GM12873 (cell line): Measurements from ENCODE around the gene SLK.
A peak's percentile ranks its signal among the peaks of the same experiment; 100 is the strongest.

ENCODE experiments used
- TF ChIP-seq, protein P1 (sequence below): IDR thresholded peaks from 2 replicates; pipeline ENCODE4 v1.5.1; 2012; ENCODE audit warnings: low read depth, mild to moderate bottlenecking, moderate library complexity, low read length, control low read depth; ENCODE audit not compliant: insufficient read depth; ENCODE audit errors: missing control alignments

The SLK gene

DNA sequence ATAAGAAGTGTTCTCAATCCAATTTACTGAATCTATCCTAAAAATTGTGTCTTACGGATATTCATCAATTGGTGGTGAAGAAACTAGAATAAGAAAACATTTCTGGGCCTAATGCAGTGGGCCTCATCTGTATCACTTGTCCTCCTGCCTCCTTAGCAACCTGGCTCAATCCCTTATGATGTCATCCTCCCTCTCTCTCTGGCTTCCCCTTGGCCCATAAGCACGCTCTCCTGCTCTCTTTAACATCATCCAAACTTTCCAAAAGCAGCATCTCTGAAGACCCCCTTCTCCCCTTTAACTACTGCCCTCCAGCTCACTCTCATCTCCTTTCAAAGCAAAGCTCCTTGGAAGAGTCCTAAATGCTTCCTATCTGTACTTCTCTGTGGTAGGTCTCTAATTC is 44.3 kb upstream of the SLK start:
- TF ChIP-seq, protein P1, sequence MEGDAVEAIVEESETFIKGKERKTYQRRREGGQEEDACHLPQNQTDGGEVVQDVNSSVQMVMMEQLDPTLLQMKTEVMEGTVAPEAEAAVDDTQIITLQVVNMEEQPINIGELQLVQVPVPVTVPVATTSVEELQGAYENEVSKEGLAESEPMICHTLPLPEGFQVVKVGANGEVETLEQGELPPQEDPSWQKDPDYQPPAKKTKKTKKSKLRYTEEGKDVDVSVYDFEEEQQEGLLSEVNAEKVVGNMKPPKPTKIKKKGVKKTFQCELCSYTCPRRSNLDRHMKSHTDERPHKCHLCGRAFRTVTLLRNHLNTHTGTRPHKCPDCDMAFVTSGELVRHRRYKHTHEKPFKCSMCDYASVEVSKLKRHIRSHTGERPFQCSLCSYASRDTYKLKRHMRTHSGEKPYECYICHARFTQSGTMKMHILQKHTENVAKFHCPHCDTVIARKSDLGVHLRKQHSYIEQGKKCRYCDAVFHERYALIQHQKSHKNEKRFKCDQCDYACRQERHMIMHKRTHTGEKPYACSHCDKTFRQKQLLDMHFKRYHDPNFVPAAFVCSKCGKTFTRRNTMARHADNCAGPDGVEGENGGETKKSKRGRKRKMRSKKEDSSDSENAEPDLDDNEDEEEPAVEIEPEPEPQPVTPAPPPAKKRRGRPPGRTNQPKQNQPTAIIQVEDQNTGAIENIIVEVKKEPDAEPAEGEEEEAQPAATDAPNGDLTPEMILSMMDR: no peak

DNA sequence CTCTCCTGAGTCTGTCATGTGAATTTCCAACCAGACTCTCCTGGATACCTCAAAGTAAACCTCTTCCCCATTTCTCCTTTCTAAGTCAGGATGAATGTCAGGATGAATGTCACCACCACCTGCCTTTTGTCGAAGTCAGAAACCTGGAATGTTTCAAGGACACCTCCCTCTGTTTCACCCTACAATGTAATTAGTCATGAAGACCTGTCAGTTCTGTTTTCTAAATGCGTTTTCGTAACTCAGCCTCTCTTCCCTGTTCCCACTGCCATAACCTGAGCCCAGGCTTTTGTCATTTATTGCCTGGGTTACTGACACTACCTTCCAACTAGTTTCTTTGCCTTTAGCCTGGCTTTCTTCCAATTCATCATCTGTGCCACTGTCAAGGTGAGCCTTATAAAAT is 43.4 kb upstream of the SLK start:
- TF ChIP-seq, protein P1: no peak

DNA sequence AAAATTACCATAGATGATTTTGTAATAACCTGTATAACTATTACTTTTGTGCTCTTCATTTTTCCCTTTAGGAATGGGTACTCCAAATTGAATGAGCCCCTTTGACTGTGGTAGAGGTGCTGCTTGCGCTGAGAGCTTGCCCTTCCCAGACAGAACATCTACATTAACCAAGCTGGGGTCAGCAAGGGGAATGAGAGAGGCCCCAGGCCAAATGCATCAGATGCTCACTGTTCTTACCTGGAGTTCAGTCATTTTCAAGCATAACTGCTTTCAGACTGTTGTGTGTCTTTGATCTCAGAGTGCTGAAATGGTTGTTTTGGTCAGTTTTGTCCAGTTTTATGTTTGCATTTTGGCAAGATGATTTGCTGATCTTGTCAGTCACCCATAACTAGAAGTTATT is 41.3 kb upstream of the SLK start:
- TF ChIP-seq, protein P1: no peak

DNA sequence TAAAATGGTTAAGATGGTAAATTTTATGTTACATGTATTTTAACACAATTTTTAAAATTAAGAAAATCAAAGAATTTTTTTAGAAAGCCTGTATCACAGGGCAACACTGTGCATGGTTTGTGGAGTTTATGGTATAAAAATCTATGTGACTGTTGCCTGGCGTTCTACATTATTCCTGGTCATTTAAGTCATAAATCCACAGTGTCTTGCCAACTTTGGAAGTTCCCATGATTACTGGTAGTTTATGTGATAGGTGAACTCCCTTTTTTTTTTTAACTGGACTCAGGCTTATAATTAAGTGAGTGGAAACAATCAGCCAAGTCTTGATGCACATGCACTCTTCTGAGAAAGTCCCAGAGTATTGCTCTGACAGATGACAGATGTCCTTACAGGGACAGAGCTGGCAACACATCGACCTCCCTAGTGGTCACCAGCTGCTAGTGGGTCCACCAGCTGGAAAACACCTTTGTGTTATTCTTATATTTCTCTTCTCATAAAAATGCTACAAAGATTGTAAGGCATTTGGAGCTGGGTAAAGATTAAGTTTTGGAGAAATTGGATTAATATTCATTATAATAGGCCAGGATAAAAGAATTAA is 40.1 kb upstream of the SLK start:
- TF ChIP-seq, protein P1: peak; percentile 22

DNA sequence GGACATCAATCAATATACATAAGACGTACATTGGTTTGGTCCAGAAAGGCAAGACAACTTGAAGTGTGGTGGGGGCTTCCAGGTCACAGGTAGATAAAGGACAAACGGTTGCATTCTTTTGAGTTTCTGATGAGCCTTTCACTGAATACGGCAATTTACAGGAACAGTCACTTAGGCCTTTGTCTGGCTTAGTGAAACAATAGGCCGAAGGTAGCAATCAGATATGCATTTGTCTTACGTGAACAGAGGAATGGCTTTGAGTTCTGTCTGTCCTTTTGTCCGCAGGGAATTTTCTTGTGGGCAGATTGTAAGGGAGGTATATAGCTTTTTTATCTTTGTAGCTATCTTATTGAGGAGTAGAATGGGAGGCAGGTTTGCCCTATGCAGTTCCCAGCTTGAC is 38.2 kb upstream of the SLK start:
- TF ChIP-seq, protein P1: no peak

DNA sequence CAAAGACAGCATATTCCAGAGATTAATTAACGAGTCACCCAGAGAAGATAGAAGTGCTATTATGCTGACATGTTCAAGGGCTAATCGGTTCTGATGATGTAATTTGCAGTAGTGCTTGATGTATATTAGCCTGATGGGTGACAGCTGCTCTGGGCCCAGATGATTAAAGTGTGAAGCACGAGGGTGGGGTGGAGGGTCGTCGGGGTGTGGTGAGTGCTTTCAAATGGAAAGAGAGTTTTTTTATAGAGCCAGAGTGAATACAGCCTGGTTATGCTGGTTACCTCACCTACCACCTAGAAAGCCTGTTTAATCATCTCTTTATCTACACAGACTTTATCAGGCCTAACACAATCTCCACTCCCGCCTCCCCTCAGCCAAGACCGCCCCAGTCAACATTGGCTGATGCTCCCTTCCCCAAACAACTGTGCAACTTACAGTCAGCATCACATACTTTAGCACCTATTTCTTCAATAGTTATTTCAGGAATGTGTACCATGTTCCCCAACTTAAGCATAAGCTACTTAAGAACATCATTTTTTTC is 37.5 kb upstream of the SLK start:
- TF ChIP-seq, protein P1: no peak

DNA sequence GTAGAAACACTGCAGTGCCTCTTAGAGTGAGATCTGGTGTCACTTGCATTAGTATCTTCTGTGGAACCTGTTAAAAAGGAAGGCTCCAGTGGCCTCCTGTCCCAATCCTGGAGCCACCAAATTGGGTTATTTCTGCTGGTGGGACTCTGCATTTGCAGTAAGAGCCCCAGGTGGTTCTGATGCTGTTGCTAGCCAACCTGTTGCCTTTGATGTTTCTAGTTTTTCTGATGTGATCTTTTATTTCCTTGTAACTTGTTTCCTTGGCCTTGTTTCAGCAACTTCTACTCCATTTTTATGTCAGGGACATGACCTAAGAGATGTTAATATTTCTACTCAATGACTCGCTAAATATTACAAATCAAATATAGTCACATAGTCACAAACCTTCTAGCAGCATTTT is 36.5 kb upstream of the SLK start:
- TF ChIP-seq, protein P1: no peak
